HCT116 (cell line): ENCODE data around the gene IDUA. TPM values are rescaled to one million over a fixed set of nuclear protein-coding genes. Genes with fewer than 3 reads are reported as not detected.

Experiments
- ATAC-seq: fragments of 200-7000 bp; cut with Tn5 transposase; 2 replicates; pipeline ENCODE4 v1.9.1; 2020; ENCODE audit warnings: mild to moderate bottlenecking, moderate library complexity
- BruUV-seq: library from RNA; stranded (reverse); fragments of 400-500 nt; replicated peaks from 2 replicates; lab custom pipeline; 2021; lab: Mats Ljungman, UMichigan
- CTCF ChIA-PET: fragments of 300-600 bp; sonication (Branson Sonifier 250); formaldehyde crosslinking; loops from one replicate; lab custom pipeline; 2021; ENCODE audit warnings: antibody characterized with exemption; lab: Charles Lee
- POLR2A ChIA-PET: fragments of 300-600, 350-600 bp; sonication (Branson Sonifier 250); formaldehyde crosslinking; loops from one replicate; lab custom pipeline; 2021; ENCODE audit warnings: antibody characterized with exemption; lab: Charles Lee
- RAD21 ChIA-PET, 2 experiments: fragments of 300-600 bp; sonication (Branson Sonifier 250); formaldehyde crosslinking; loops; one replicate each; lab custom pipeline; 2023; ENCODE audit warnings: low total read pairs in 2 of 2; ENCODE audit not compliant: uncharacterized antibody in 2 of 2, unreplicated experiment in 2 of 2, low non-redundant PET in 1 of 2; lab: Charles Lee
- DNase-seq: peaks from one replicate; pipeline ENCODE4 v3.0.0-alpha.2; 2010; ENCODE audit warnings: low read depth, low spot score
- H2AFZ ChIP-seq: fragments of 200-600 bp; shearing (Covaris generic), sonication (generic); 2 replicates; pipeline ENCODE4 v1.6.1; 2017; ENCODE audit warnings: low read depth, mixed run types, mixed read lengths, antibody characterized with exemption, low read length; ENCODE audit not compliant: poor library complexity, severe bottlenecking
- H3K27ac ChIP-seq: 2 replicates; pipeline ENCODE4 v1.5.1; 2012; ENCODE audit warnings: low read depth, low read length
- H3K27me3 ChIP-seq: fragments of 200-600 bp; sonication (generic); 2 replicates; pipeline ENCODE4 v1.6.1; 2016; ENCODE audit warnings: mixed run types, low read length, mixed read lengths; ENCODE audit not compliant: insufficient read depth
- H3K36me3 ChIP-seq, 2 experiments: fragments of 200-500 bp in 1 of 2; fragments of 200-600 bp in 1 of 2; sonication (Bioruptor generic) in 1 of 2; sonication (generic) in 1 of 2; 2 replicates each; pipeline versions ENCODE4 v1.5.1 to v1.6.1; 2014 to 2016; ENCODE audit warnings: low read length in 2 of 2, inconsistent platforms in 1 of 2, mixed read lengths in 1 of 2, mixed run types in 1 of 2; ENCODE audit not compliant: insufficient read depth in 2 of 2, control insufficient read depth in 1 of 2
- H3K4me1 ChIP-seq, 2 experiments: fragments of 200-600 bp in 1 of 2; sonication (generic) in 1 of 2; 2 replicates each; pipeline versions ENCODE4 v1.5.1 to v1.6.1; 2012 to 2017; ENCODE audit warnings: low read length in 2 of 2, inconsistent platforms in 1 of 2, mild to moderate bottlenecking in 1 of 2, mixed read lengths in 1 of 2, mixed run types in 1 of 2, moderate library complexity in 1 of 2; ENCODE audit not compliant: insufficient read depth in 2 of 2, control insufficient read depth in 1 of 2
- H3K4me2 ChIP-seq: fragments of 200-600 bp; sonication (generic); 2 replicates; pipeline ENCODE4 v1.6.1; 2017; ENCODE audit warnings: mixed run types, low read length, mixed read lengths
- H3K4me3 ChIP-seq, 2 experiments: fragments of 200-600 bp in 1 of 2; sonication (generic) in 1 of 2; replicated peaks in 1 of 2; 2 replicates each; pipeline ENCODE4 v1.5.1; 2011 to 2016; ENCODE audit warnings: low read length in 2 of 2, control low read depth in 1 of 2, low read depth in 1 of 2, mild to moderate bottlenecking in 1 of 2, mixed read lengths in 1 of 2, mixed run types in 1 of 2
- H3K79me2 ChIP-seq: fragments of 200-600 bp; sonication (generic); 2 replicates; pipeline ENCODE4 v1.6.1; 2017; ENCODE audit warnings: mild to moderate bottlenecking, mixed run types, low read length, moderate library complexity, mixed read lengths; ENCODE audit not compliant: insufficient read depth
- H3K9ac ChIP-seq: fragments of 200-600 bp; sonication (generic); 2 replicates; pipeline ENCODE4 v1.6.1; 2016; ENCODE audit warnings: low read length, mixed read lengths
- H3K9me2 ChIP-seq: fragments of 200-600 bp; sonication (generic), shearing (Covaris generic); 2 replicates; pipeline ENCODE4 v1.6.1; 2017; ENCODE audit warnings: mixed run types, mild to moderate bottlenecking, moderate library complexity; ENCODE audit not compliant: insufficient read depth
- H3K9me3 ChIP-seq, 2 experiments: fragments of 200-500 bp in 1 of 2; fragments of 200-600 bp in 1 of 2; sonication (Bioruptor generic) in 1 of 2; sonication (generic) in 1 of 2; 2 replicates each; pipeline ENCODE4 v1.6.1; 2014 to 2017; ENCODE audit warnings: low read length in 2 of 2, mixed read lengths in 2 of 2, inconsistent platforms in 1 of 2, low read depth in 1 of 2, mild to moderate bottlenecking in 1 of 2, mixed run types in 1 of 2, moderate library complexity in 1 of 2; ENCODE audit not compliant: control insufficient read depth in 1 of 2, insufficient read depth in 1 of 2
- H4K20me1 ChIP-seq: fragments of 200-600 bp; sonication (generic), shearing (Covaris generic); 2 replicates; pipeline ENCODE4 v1.6.1; 2017; ENCODE audit warnings: mixed run types, mild to moderate bottlenecking, moderate library complexity; ENCODE audit not compliant: insufficient read depth
- ATF3 ChIP-seq: IDR thresholded peaks from 2 replicates; pipeline ENCODE4 v1.6.1; 2012
- EGR1 ChIP-seq: IDR thresholded peaks from 2 replicates; pipeline ENCODE4 v1.6.1; 2012; ENCODE audit warnings: low read depth
- EZH2 ChIP-seq: fragments of 200-600 bp; sonication (generic); IDR thresholded peaks from 2 replicates; pipeline ENCODE4 v1.6.1; 2017; ENCODE audit warnings: antibody characterized with exemption, mixed run types
- EZH2phosphoT487 ChIP-seq: fragments of 200-600 bp; IDR thresholded peaks from 2 replicates; pipeline ENCODE4 v1.6.1; 2018; ENCODE audit warnings: antibody characterized with exemption, borderline replicate concordance
- FOSL1 ChIP-seq: IDR thresholded peaks from 2 replicates; pipeline ENCODE4 v1.6.1; 2012; ENCODE audit warnings: low read depth
- MAX ChIP-seq: IDR thresholded peaks from 2 replicates; pipeline ENCODE4 v1.6.1; 2012
- RAD21 ChIP-seq: IDR thresholded peaks from 2 replicates; pipeline ENCODE4 v1.6.1; 2012; ENCODE audit warnings: low read depth, mild to moderate bottlenecking
- ZBTB33 ChIP-seq: IDR thresholded peaks from 2 replicates; pipeline ENCODE4 v1.6.1; 2011; ENCODE audit warnings: mild to moderate bottlenecking, low read length, moderate library complexity; ENCODE audit not compliant: insufficient replicate concordance; ENCODE audit errors: extremely low read depth
- ZNF274 ChIP-seq: fragments of 200-500 bp; sonication (Bioruptor generic); IDR thresholded peaks from 2 replicates; pipeline ENCODE4 v1.6.1; 2014; ENCODE audit warnings: mild to moderate bottlenecking, low read depth, low read length, inconsistent platforms
- intact Hi-C: fragments of 100-400 bp; cut with micrococcal nuclease; formaldehyde crosslinking; loops from 2 replicates; pipeline ENCODE4 v1.10.0; 2022
- total RNA-seq: library from RNA; stranded (reverse); gene quantifications from one replicate; pipeline ENCODE4 v1.2.1, GENCODE V29; 2021; ENCODE audit not compliant: unreplicated experiment

Gene IDUA
- total RNA-seq, 1 experiment from 2014 or later, result 28.2 TPM

GRCh38 chr4:1019320-1019719, 32.5 kb downstream of the IDUA start:
- no peak overlapping the region for H3K4me2 ChIP-seq
- ChIA-PET POLR2A (no interaction called here), RAD21 (no interaction called here), CTCF (no interaction called here)
- peaks cover 3% of the 10 kb centered on the region; the same call in 1 of the 2 replicates for H3K79me2 ChIP-seq
- no peaks in the 10 kb centered on the region for H4K20me1 ChIP-seq
- peaks cover 0 to 9% of the 10 kb centered on the region in 2 experiments; a peak in 1 of 4 replicates for H3K4me1 ChIP-seq
- no peak overlapping the region for H2AFZ ChIP-seq
- no peak overlapping the region for H3K27ac ChIP-seq
- DNase-seq (no peak), ATAC-seq (no peak)
- no peaks in the 10 kb centered on the region; a peak in 1 of 4 replicates for H3K36me3 ChIP-seq
- no peaks in the 10 kb centered on the region for H3K9me2 ChIP-seq
- H3K9me3 ChIP-seq, result no peaks in the 10 kb centered on the region
- H3K27me3 ChIP-seq, result no peaks in the 10 kb centered on the region
- intact Hi-C loops, result no loop called here
- no peak overlapping the region for H3K9ac ChIP-seq
- no TSS peak for BruUV-seq
- H3K4me3 ChIP-seq, result no peak overlapping the region
- TF ChIP-seq ZNF274, result no peak
- TF ChIP-seq ZBTB33, result no peak
- TF ChIP-seq FOSL1, result no peak
- TF ChIP-seq EZH2, result no peak
- no peak for TF ChIP-seq EGR1
- no peak for TF ChIP-seq MAX
- TF ChIP-seq EZH2phosphoT487, result no peak
- no peak for TF ChIP-seq RAD21
- no peak for TF ChIP-seq ATF3
